Measurements from ENCODE around the gene DST.

DST gene

GRCh38 chr6:56480654-56481337 lies 161.9 kb downstream of the DST start:
- no peak for TF ChIP-seq CTCF (IDR thresholded peaks at IDR 0.05; ENCODE audit: low read depth, low read length)
- no peak for DNase-seq
- H3K27me3 ChIP-seq: no peaks in the 10 kb centered on the region
- H3K9me3 ChIP-seq: peaks cover 4% of the 10 kb centered on the region
- H3K4me3 ChIP-seq (ENCODE audit: low read depth, low read length): no peak overlapping the region
- peaks cover 25% of the 10 kb centered on the region for H3K36me3 ChIP-seq
- peaks cover 4% of the 10 kb centered on the region for H3K4me1 ChIP-seq

GRCh38 chr6:56480246-56480645 lies 162.4 kb downstream of the DST start:
- Histone ChIP-seq H3K36me3 (peaks cover 25% of the 10 kb centered on the region), H3K9me3 (peaks cover 4% of the 10 kb centered on the region), H3K4me3 (ENCODE audit: low read depth, low read length) (no peak overlapping the region), H3K27me3 (no peaks in the 10 kb centered on the region), H3K4me1 (peaks cover 9% of the 10 kb centered on the region)
- TF ChIP-seq CTCF (IDR thresholded peaks at IDR 0.05; ENCODE audit: low read depth, low read length): no peak
- DNase-seq: no peak

- no peak for DNase-seq
- Histone ChIP-seq H3K9me3 (peaks cover 4% of the 10 kb centered on the region), H3K4me1 (peaks cover 9% of the 10 kb centered on the region), H3K4me3 (ENCODE audit: low read depth, low read length) (no peak overlapping the region), H3K36me3 (peaks cover 28% of the 10 kb centered on the region), H3K27me3 (no peaks in the 10 kb centered on the region)
- no peak for TF ChIP-seq CTCF (IDR thresholded peaks at IDR 0.05; ENCODE audit: low read depth, low read length)
Observed at GRCh38 chr6:56479381-56479780, 163.3 kb downstream of the DST start.

GRCh38 chr6:56478202-56478601 lies 164.5 kb downstream of the DST start:
- Histone ChIP-seq H3K4me1 (peaks cover 9% of the 10 kb centered on the region), H3K36me3 (peaks cover 31% of the 10 kb centered on the region), H3K9me3 (peaks cover 4% of the 10 kb centered on the region), H3K4me3 (ENCODE audit: low read depth, low read length) (no peak overlapping the region), H3K27me3 (no peaks in the 10 kb centered on the region)
- no peak for DNase-seq
- TF ChIP-seq CTCF (IDR thresholded peaks at IDR 0.05; ENCODE audit: low read depth, low read length): no peak

GRCh38 chr6:56477241-56477640 lies 165.4 kb downstream of the DST start:
- Histone ChIP-seq H3K4me1 (peaks cover 9% of the 10 kb centered on the region), H3K27me3 (no peaks in the 10 kb centered on the region), H3K9me3 (peaks cover 4% of the 10 kb centered on the region), H3K4me3 (ENCODE audit: low read depth, low read length) (no peak overlapping the region), H3K36me3 (peaks cover 31% of the 10 kb centered on the region)
- no peak for DNase-seq
- no peak for TF ChIP-seq CTCF (IDR thresholded peaks at IDR 0.05; ENCODE audit: low read depth, low read length)

GRCh38 chr6:56475736-56476457 lies 166.8 kb downstream of the DST start:
- Histone ChIP-seq H3K9me3 (peaks cover 4% of the 10 kb centered on the region), H3K27me3 (no peaks in the 10 kb centered on the region), H3K36me3 (peaks cover 29% of the 10 kb centered on the region), H3K4me1 (peaks cover 9% of the 10 kb centered on the region), H3K4me3 (ENCODE audit: low read depth, low read length) (no peak overlapping the region)
- no peak for TF ChIP-seq CTCF (IDR thresholded peaks at IDR 0.05; ENCODE audit: low read depth, low read length)
- DNase-seq: peak; percentile 69
